GM19193 (cell line): ENCODE data around the gene FAM163A.

ENCODE experiments used
- POLR2A ChIP-seq: IDR thresholded peaks from 4 replicates; pipeline ENCODE4 v1.6.1; 2011; ENCODE audit not compliant: insufficient read depth, insufficient read length; ENCODE audit errors: extremely low read depth

Gene FAM163A

GRCh38 chr1:179742717-179743678, at the start of gene FAM163A:
Gene FAM163A, plus strand, starts transcription at chr1:179743291. Its CDS starts 69,807 bp downstream, at chr1:179813098.
- no peak for TF ChIP-seq POLR2A

DNA sequence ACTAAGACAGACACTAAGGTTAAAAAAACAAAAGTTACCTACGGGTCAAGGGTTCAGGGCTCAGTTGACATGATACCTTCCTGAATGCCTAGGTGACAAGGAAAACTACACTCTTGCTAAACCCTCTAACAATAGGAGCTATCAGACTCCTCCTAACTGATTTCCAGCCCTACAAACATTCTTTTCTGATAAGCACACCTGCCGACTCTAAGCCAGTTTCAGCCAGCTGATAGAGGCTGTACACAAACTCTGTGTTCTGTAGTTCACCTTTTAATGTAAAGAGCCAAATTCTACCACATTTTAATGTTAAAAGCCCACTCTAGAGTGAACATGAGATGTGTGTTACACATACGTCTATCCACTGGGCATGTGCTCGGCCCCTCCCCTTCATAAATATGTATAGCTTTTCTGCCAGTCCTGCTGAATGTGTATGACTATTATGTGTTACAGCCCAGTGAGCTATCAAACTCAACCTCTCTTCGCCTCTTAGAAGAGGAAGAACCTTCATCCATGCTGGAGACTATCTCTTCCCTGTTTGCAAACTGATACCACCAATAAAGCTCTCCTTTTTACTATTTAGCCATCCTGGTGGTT, 40.0 kb upstream of the FAM163A start:
- no peak for TF ChIP-seq POLR2A

- no peak for TF ChIP-seq POLR2A
Observed at GRCh38 chr1:179706339-179706941, 36.7 kb upstream of the FAM163A start.

GRCh38 chr1:179707406-179707805, 35.7 kb upstream of the FAM163A start:
- no peak for TF ChIP-seq POLR2A

DNA sequence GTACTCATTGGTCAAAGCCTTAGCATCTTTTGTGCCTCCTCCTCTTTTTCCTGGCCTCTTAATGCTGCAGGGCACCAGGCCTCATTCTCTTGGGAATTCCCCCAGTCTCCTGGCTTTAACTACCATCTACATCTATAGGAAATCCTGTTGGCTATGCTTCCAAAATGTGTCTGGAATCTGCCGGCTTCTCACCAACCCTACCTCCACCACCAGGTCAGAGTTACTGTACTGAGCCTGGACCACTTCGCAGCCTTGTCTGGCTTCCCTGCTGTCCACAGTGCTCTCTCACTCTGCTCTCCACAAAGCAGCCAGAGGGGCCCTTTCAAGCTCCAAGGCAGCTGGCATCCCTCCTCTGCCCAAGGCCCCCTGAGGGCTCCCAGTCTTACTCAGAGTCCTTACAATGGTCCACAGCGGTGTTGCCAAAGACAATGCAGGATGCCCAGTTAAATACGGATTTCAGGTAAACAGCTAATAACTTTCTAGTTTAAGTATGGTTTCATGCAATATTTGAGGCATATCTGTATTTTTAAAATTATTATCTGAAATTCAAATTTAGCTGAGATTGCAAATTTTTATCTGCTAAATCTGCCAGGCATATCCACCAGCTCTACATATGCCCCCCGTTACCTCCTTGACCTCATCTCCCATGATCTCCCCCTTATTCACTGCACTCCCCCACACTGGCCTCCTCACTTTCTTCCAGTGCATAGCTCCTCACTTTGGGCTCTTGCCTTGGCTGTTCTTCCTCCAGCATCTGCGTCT, 34.5 kb upstream of the FAM163A start:
- TF ChIP-seq POLR2A = no peak

GRCh38 chr1:179709841-179710329, 33.2 kb upstream of the FAM163A start:
- no peak for TF ChIP-seq POLR2A

- TF ChIP-seq POLR2A = no peak
Observed at GRCh38 chr1:179714159-179714558, 28.9 kb upstream of the FAM163A start.

- TF ChIP-seq POLR2A = no peak
Observed at GRCh38 chr1:179714623-179715022, 28.5 kb upstream of the FAM163A start.

GRCh38 chr1:179719272-179719671, 23.8 kb upstream of the FAM163A start:
- no peak for TF ChIP-seq POLR2A

GRCh38 chr1:179728271-179728670, 14.8 kb upstream of the FAM163A start:
- TF ChIP-seq POLR2A = no peak

DNA sequence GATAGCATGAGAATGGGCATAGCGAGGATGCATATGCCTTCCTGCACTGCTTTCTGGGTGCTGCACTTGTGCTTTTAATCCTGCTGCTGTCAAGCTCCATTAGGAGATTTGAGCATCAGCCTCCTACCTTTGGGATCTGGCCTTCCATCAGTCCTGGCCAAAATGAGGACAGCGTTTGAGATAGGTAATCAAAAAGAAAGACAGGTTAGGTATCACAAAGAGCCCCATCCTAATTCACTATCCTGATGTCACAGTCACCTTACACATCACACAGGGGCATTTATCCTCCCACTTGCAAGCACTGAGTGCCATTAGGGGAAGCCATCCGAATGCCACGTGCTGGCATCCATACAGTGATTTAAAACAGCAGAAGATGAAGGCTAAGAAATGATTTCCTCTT, 13.2 kb upstream of the FAM163A start:
- TF ChIP-seq POLR2A = no peak

GRCh38 chr1:179731643-179732042, 11.4 kb upstream of the FAM163A start:
- TF ChIP-seq POLR2A = no peak

- no peak for TF ChIP-seq POLR2A
Observed at GRCh38 chr1:179742291-179742690, 800 bp upstream of the FAM163A start.

GRCh38 chr1:179743679-179744400, 749 bp downstream of the FAM163A start:
- no peak for TF ChIP-seq POLR2A
